ENCODE data around the gene MTF1. TPM values are rescaled to one million over a fixed set of nuclear protein-coding genes. Genes with fewer than 3 reads are reported as not detected.
A peak's percentile ranks its signal among the peaks of the same experiment; 100 is the strongest.

The MTF1 gene
- total RNA-seq, 1 donor from 2014 or later: 5.9 TPM

DNA sequence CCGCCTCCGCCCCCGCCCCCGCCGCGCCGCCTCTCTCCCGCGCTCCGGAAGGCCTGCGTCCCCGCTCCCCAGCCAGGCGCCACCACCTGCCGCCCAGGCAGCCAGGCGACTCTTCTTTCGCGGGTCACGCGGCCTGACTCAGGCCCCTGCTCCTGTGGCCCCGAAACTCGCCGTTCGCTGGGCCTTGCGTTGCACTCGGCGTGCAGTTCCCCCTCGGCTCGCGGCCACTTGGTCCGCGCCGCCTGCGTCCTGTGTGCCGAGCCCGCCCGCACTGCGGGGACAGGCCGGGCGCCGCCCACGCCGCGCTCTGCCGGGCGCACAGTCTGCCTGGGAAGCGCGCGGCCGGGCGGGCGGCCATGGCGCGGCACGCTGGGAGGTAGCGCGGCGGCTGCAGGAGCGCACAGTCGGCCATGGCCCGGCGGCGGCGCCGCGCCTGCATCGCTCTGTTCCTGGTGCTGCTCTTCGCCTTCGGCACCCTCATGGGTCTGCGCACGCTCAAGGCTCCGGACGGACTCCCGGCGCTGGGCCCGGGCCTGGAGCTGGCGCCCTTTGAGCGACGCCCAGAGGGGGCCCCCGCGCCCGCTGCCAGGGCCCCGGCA, 65.5 kb downstream of the MTF1 start, which contains the start of gene MANEAL:
Gene MANEAL, plus strand, starts transcription at position 75 of the 599 bp plus-strand sequence. Its CDS starts 336 bp downstream, at position 411.
- Histone ChIP-seq H3K79me2 (ENCODE audit: low read depth) (no peaks in the 10 kb centered on the region), H3F3A (ENCODE audit: low read depth) (peaks cover 9% of the 10 kb centered on the region), H3K4me1 (no peaks in the 10 kb centered on the region), H3K9ac (no peak within 1 kb of the TSS), H3K27ac (no peak within 1 kb of the TSS), H4K20me1 (ENCODE audit: low read depth) (peaks cover 35% of the 10 kb centered on the region), H3K4me2 (peak within 1 kb of the TSS; percentile 99), H3K36me3 (no peaks in the 10 kb centered on the region), H3K9me3 (ENCODE audit: low read depth) (no peaks in the 10 kb centered on the region), H2AFZ (replicated peaks) (peak within 1 kb of the TSS; percentile 92), H3K27me3 (peaks cover 72% of the 10 kb centered on the region), H3K4me3 (peak within 1 kb of the TSS; percentile 72)
- Mint-ChIP-seq H3K4me3 (peak within 1 kb of the TSS; percentile 82), H3K4me1 (no peaks in the 10 kb centered on the region), H3K27ac (no peak within 1 kb of the TSS), H3K27me3 (ENCODE audit: insufficient read depth, low read depth) (peaks cover 42% of the 10 kb centered on the region), H3K36me3 (peaks cover 2% of the 10 kb centered on the region), H3K9me3 (peaks cover 4% of the 10 kb centered on the region)
- peak; percentile 82 for DNase-seq (ENCODE audit: low spot score)
- no peak for TF ChIP-seq EZH2 (IDR thresholded peaks at IDR 0.05)
- TF ChIP-seq, protein P1, sequence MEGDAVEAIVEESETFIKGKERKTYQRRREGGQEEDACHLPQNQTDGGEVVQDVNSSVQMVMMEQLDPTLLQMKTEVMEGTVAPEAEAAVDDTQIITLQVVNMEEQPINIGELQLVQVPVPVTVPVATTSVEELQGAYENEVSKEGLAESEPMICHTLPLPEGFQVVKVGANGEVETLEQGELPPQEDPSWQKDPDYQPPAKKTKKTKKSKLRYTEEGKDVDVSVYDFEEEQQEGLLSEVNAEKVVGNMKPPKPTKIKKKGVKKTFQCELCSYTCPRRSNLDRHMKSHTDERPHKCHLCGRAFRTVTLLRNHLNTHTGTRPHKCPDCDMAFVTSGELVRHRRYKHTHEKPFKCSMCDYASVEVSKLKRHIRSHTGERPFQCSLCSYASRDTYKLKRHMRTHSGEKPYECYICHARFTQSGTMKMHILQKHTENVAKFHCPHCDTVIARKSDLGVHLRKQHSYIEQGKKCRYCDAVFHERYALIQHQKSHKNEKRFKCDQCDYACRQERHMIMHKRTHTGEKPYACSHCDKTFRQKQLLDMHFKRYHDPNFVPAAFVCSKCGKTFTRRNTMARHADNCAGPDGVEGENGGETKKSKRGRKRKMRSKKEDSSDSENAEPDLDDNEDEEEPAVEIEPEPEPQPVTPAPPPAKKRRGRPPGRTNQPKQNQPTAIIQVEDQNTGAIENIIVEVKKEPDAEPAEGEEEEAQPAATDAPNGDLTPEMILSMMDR (IDR thresholded peaks at IDR 0.05): no peak
- TF ChIP-seq EZH2phosphoT487 (IDR thresholded peaks at IDR 0.05): peak; percentile 50

DNA sequence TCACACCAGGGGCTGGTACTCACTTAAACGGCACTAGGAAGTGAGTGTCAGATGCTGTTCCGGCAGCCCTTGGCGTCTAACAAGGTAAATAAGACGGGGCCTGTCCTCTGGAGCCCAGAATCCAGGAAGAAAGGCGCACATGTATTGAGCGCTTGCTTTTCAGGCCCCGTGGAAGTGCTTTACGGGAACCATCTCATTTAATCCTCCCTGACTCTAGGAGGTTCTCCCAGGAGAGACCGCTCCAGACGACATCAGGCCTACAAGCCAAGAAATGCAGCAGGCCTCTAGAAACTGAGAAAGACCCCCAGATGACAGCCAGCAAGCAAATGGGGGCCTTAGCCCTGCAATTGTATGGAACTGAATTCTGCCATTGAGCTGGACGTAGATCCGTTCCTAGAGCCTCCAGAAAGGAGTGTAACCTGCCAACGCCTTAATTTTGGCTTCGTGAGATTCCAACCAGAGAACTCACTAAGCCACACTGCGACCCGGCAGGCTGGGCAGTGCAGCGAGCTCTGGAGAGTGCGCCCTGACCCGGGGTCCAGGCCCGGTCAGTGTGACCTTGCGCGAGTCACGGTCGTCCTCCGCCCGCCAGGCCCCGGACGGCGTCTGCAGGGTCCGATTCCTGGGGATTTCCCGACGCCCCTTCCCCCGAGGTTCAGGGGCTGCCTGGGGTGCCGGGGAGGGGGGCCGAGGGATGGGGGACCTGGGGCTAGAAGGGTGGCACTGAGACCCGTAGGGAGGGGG, 66.3 kb downstream of the MTF1 start:
- peaks cover 44% of the 10 kb centered on the region for H3K27me3 Mint-ChIP-seq (ENCODE audit: insufficient read depth, low read depth)
- Histone ChIP-seq H4K20me1 (ENCODE audit: low read depth) (peaks cover 35% of the 10 kb centered on the region), H3K27me3 (peaks cover 80% of the 10 kb centered on the region), H3K4me3 (peak overlapping the region; percentile 72), H3K9ac (no peak overlapping the region), H3F3A (ENCODE audit: low read depth) (peaks cover 9% of the 10 kb centered on the region), H3K36me3 (no peaks in the 10 kb centered on the region), H3K4me2 (peak overlapping the region; percentile 99), H2AFZ (replicated peaks) (peak overlapping the region; percentile 92), H3K9me3 (ENCODE audit: low read depth) (no peaks in the 10 kb centered on the region), H3K4me1 (no peaks in the 10 kb centered on the region), H3K79me2 (ENCODE audit: low read depth) (no peaks in the 10 kb centered on the region), H3K27ac (no peak overlapping the region)
- H3K4me3 Mint-ChIP-seq: peak overlapping the region; percentile 67
- peaks cover 2% of the 10 kb centered on the region for H3K36me3 Mint-ChIP-seq
- no peak overlapping the region for H3K27ac Mint-ChIP-seq
- TF ChIP-seq EZH2phosphoT487 (IDR thresholded peaks at IDR 0.05) (peak; percentile 66), EZH2 (IDR thresholded peaks at IDR 0.05) (peak; percentile 69)
- TF ChIP-seq, protein P1 (IDR thresholded peaks at IDR 0.05): no peak
- H3K9me3 Mint-ChIP-seq: peaks cover 4% of the 10 kb centered on the region
- H3K4me1 Mint-ChIP-seq: no peaks in the 10 kb centered on the region
- no peak for DNase-seq (ENCODE audit: low spot score)

DNA sequence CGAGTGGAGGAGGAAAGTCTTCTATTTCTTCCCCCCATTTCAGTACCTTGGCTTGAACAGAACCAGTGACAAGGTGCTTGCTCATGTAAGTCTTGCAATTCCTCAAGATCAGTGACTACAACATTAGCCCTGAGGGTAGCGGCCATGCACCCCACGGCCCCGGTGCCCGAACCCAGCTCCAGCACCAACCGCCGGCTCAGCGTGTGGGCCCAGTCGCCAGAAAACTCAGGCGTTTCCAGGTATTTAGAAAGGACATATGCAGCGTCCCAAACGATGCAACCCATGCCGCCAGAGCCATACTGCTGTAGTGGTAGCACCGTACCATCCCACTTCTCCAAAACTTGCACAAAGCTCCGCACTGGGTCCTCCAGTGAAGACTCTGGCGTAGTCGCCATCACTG, 76.9 kb downstream of the MTF1 start:
- Histone ChIP-seq H3K9ac (no peak overlapping the region), H3K4me3 (no peak overlapping the region), H3F3A (ENCODE audit: low read depth) (no peaks in the 10 kb centered on the region), H3K9me3 (ENCODE audit: low read depth) (no peaks in the 10 kb centered on the region), H3K27ac (no peak overlapping the region), H3K27me3 (peaks cover 74% of the 10 kb centered on the region), H3K4me1 (no peaks in the 10 kb centered on the region), H3K4me2 (no peak overlapping the region), H2AFZ (replicated peaks) (no peak overlapping the region), H4K20me1 (ENCODE audit: low read depth) (no peaks in the 10 kb centered on the region), H3K79me2 (ENCODE audit: low read depth) (no peaks in the 10 kb centered on the region), H3K36me3 (no peaks in the 10 kb centered on the region)
- Mint-ChIP-seq H3K4me1 (no peaks in the 10 kb centered on the region), H3K4me3 (no peak overlapping the region), H3K36me3 (no peaks in the 10 kb centered on the region), H3K27me3 (ENCODE audit: insufficient read depth, low read depth) (peaks cover 19% of the 10 kb centered on the region), H3K27ac (no peak overlapping the region), H3K9me3 (no peaks in the 10 kb centered on the region)
- TF ChIP-seq EZH2 (IDR thresholded peaks at IDR 0.05): no peak
- no peak for TF ChIP-seq EZH2phosphoT487 (IDR thresholded peaks at IDR 0.05)
- TF ChIP-seq, protein P1 (IDR thresholded peaks at IDR 0.05): no peak
- no peak for DNase-seq (ENCODE audit: low spot score)

Data from neural progenitor cell (in vitro differentiated cells).